Mucosa of rectum (tissue), 2 donors: ENCODE results near the gene NECAB2.

Experiments used
- H3K27ac ChIP-seq, 2 donors: one replicate each; pipeline ENCODE4 v1.7.0; 2013; ENCODE audit warnings: inconsistent platforms in 2 of 2, low read depth in 2 of 2, low read length in 2 of 2
- H3K27me3 ChIP-seq, 2 donors: one replicate each; pipeline ENCODE4 v1.7.0; 2013; ENCODE audit warnings: low read length in 2 of 2; ENCODE audit not compliant: control insufficient read depth in 2 of 2, insufficient read depth in 2 of 2
- H3K36me3 ChIP-seq, 2 donors: one replicate each; pipeline ENCODE4 v1.7.0; 2013; ENCODE audit warnings: low read length in 2 of 2; ENCODE audit not compliant: control insufficient read depth in 2 of 2, insufficient read depth in 2 of 2
- H3K4me1 ChIP-seq, 2 donors: one replicate each; pipeline ENCODE4 v1.7.0; 2013; ENCODE audit warnings: low read length in 2 of 2, mild to moderate bottlenecking in 1 of 2; ENCODE audit not compliant: control insufficient read depth in 2 of 2, insufficient read depth in 2 of 2
- H3K4me3 ChIP-seq, 2 donors: one replicate each; pipeline ENCODE4 v1.7.0; 2013; ENCODE audit warnings: low read length in 2 of 2
- H3K9ac ChIP-seq, 2 donors: one replicate each; pipeline ENCODE4 v1.7.0; 2013; ENCODE audit warnings: low read length in 2 of 2, low read depth in 1 of 2, mild to moderate bottlenecking in 1 of 2
- H3K9me3 ChIP-seq, 2 donors: one replicate each; pipeline ENCODE4 v1.7.0; 2013; ENCODE audit warnings: low read length in 2 of 2; ENCODE audit not compliant: control insufficient read depth in 2 of 2
- donor health status: healthy.
- donor health status: Normal muscosa, but diverticular disease.

NECAB2 gene

DNA sequence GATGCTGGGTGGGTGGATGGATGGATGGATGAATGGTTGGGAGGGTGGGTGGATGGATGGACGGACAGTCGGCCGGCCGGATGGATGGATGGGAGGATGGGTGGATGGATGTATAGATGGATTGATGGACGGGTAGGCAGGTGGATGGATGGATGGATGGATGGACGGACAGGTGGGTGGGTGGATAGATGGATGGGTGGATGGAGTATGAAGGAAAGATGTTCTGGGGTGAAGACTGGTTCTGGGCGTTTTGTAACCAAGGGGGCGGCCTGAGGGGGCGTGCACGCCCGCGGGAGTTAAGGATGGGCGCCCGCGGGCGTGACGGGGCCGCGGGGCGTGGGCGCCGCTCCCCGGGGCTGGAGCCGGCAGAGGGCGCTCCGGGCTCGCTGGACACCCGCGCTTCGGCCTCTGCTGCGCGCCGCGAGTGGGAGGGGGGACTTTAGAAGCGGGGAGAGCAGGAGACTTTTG, at the start of gene NECAB2:
TSS of gene NECAB2 (plus strand) at position 407 of the 468 bp plus-strand sequence. CDS start 405 bp downstream, outside the sequence.
- H3K4me3 ChIP-seq: no peak within 1 kb of the TSS
- peaks cover 0 to 3% of the 10 kb centered on the region in 2 donors for H3K36me3 ChIP-seq
- H3K4me1 ChIP-seq: no peaks in the 10 kb centered on the region
- no peak within 1 kb of the TSS for H3K27ac ChIP-seq
- H3K27me3 ChIP-seq: no peaks in the 10 kb centered on the region
- no peak within 1 kb of the TSS for H3K9ac ChIP-seq
- no peaks in the 10 kb centered on the region for H3K9me3 ChIP-seq

DNA sequence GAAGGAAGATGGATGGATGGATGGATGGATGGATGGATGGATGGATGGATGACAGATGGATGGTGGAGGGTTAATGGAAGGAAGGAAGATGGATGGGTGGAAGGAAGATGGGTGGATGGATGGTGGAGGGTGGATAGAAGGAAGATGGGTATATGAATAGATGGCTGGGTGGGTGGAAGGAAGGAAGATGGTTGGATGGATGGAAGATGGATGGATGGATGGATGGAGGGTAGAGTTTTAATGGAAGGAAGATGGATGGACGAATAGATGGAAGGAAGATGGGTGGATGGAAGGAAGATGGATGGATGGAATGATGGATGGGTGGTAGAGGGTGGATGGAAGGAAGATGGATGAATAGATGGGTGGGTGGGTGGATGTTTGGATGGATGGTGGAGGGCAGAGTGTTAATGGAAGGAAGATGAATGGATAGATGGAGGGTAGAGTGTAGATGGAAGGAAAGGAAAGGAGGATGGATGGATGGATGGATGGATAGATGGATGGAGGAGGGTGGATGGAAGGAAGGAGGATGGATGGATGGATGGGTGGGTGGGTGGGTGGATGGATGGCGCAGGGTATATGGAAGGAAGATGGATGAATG, 47.1 kb upstream of the NECAB2 start:
- H3K27ac ChIP-seq: no peak overlapping the region
- H3K36me3 ChIP-seq: peaks cover 39 to 43% of the 10 kb centered on the region in 2 donors
- H3K9me3 ChIP-seq: no peaks in the 10 kb centered on the region
- H3K4me3 ChIP-seq: no peak overlapping the region
- H3K9ac ChIP-seq: no peak overlapping the region
- H3K4me1 ChIP-seq: no peaks in the 10 kb centered on the region
- no peaks in the 10 kb centered on the region for H3K27me3 ChIP-seq

DNA sequence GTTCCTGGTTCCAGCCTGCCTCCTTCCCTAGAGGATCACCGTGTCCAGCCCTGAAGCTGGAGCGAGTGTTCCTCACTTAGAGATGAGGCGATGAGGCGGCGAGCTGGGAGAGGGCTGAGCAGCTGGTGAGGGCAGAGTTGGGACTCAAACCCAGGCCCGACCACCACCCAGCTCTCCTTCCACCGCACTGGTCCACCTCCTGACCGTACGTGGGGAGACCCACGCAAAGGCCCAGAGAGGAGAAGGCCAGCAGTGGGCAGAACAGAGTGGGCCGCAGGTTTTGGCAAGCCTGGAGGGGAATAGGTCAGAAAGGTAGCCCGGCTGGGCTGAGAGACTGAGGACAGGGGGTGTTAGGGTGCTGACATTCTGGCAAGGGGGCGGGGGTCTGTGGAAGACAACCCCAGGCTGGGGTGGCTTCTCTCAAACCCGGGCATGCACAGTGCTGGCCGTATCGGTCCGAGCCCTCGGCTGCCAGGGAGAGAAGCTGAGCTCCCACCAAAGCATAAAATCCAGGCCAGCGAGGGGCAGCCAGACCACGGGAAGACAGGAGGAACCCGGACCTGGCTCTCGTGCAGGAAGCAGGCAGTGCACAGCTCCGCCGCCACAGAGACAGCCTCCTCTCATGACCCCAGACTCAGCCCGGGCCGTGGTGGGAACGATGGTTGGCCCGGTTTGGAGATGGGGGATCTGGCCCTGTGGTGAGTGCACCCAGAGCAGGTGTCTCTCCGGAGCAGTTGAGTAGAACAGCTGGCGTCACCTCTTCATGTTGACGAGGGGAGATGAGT, 44.3 kb upstream of the NECAB2 start:
- Histone ChIP-seq H3K36me3 (peaks cover 17 to 22% of the 10 kb centered on the region in 2 donors), H3K9ac (no peak overlapping the region), H3K27ac (no peak overlapping the region), H3K27me3 (no peaks in the 10 kb centered on the region), H3K4me1 (no peaks in the 10 kb centered on the region), H3K9me3 (no peaks in the 10 kb centered on the region), H3K4me3 (no peak overlapping the region)

DNA sequence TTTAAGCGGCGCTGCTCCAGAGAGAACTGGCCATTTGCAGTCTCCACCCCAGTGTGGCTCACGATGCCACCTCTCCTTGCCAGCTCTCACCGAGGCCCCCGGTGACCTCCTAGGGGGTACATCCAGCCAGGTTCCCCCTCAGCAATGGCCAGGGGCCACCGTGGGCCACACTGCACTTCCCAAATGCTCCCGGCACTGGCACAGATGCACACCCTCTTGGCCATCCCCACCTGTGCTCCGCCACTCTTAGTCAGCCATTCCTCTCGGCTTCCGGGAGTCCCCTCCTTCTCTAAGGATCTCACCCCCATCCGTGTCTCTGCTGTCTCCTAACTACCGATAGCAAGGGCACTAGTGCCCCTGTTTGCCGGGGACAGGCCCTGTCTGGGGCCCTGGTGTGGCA, 43.4 kb upstream of the NECAB2 start:
- H3K36me3 ChIP-seq: peaks cover 8 to 12% of the 10 kb centered on the region in 2 donors
- no peak overlapping the region for H3K27ac ChIP-seq
- H3K4me3 ChIP-seq: no peak overlapping the region
- no peak overlapping the region for H3K9ac ChIP-seq
- H3K9me3 ChIP-seq: no peaks in the 10 kb centered on the region
- no peaks in the 10 kb centered on the region for H3K4me1 ChIP-seq
- no peaks in the 10 kb centered on the region for H3K27me3 ChIP-seq

DNA sequence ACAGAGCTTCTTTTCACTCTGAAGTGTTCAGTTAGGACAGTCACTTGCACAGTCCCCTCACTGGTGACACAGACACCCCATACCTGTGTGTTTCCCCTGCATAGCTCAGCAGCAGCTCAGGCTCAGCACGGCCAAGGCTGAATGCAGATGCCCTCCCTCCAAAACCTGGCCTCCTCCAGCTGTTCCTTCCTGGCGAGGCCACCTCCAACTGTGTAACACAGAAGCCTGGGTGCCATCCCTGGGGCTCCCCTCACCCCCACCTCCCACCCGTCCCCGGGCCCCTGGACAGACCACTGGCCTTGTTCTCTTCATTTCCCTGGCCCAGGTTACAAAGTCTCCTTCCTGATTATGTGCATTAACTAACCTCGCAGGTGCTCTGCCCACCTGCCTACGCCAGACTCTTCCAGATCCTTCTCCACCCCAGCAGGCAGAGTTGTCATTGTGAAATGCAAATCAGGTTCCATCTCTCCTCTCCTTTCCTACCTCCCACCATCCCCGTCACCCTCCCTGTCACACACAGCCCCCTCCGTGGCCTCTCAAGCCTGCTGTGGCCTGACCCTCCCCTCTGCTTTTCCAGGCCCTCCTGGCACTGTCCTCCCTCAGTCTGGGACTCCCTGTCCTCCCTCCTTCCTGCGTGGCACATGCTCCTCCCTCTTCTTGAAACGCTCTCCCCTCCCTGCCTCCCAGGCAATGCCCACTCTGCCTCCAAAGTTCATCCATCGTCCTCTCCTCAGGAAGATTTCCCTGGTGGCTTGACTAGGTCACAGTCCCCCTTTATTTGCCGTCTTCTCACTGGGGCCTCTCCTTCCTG, 42.7 kb upstream of the NECAB2 start:
- Histone ChIP-seq H3K36me3 (peaks cover 2 to 6% of the 10 kb centered on the region in 2 donors), H3K4me3 (no peak overlapping the region), H3K27me3 (no peaks in the 10 kb centered on the region), H3K4me1 (no peaks in the 10 kb centered on the region), H3K9me3 (no peaks in the 10 kb centered on the region), H3K27ac (no peak overlapping the region), H3K9ac (no peak overlapping the region)

DNA sequence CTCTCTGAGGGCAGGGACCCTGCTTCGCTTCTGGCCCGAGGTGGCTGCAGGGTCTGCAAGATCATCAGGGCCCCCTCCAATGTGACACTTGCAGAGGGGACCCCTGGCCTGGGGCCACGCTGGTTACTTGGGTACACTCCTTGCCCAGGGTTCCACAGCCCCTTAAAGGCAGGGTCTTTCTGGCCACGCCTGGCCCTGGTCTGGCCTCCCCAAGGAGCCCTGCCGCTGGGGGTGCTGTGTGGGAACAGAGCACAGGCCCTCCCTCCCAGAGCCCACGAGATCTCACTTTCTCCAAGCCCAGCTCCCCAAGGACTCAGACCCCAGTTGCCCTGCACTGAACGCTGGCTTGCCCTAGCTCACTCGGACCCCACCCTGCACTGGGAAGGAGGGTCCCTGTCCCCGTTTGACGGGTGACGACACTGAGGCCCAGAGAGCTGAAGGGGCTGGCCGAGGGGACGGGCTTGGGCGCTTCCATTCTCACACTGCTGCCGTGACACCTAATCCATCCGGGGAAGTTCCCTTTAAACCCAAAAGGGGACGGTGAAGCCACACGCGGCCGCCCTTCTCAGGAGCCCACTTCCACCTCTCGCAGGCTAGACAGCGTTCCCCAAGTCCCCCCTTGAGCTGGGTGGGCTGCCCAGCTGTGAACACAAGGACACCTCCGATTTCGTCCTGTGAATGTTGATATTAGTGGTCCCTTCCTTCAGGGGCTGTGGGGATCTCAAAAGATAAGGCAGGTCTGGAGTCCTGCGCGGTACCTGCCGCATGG, 41.9 kb upstream of the NECAB2 start:
- H3K36me3 ChIP-seq: peaks cover 0 to 6% of the 10 kb centered on the region in 2 donors
- H3K9me3 ChIP-seq: no peaks in the 10 kb centered on the region
- H3K9ac ChIP-seq: no peak overlapping the region
- no peak overlapping the region for H3K4me3 ChIP-seq
- H3K27ac ChIP-seq: no peak overlapping the region
- no peaks in the 10 kb centered on the region for H3K27me3 ChIP-seq
- H3K4me1 ChIP-seq: no peaks in the 10 kb centered on the region

DNA sequence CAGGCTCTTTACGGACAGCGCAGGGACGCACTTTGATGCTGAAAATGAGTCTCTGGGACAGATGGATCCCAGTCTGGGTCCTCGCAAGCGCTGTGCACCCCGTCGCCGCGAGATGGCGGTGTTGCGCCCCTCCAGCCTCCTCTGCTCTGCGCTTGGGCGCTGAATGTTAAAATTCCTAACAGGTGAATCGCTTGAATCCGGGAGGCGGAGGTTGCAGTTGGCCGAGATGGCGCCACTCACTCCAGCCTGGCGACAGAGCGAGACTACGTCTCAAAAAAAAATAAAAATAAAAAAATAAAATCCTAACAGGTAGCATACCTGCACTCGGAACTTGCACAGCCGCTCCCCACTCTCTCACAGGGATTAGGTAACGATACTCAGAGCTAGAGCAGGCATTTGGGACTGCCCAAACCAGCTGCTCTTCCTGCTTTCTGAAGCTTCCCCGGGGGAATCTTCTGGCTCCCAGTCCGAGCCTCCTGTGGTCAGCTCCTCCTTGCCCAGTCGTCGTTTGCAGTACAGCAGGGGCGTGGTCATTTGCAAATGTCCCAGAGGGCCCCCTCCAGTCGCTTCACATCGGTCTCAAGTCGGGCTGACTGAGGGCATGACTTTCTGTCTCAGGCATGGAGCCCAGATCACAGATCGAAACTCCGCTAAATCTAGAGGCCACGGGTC, 41.2 kb upstream of the NECAB2 start:
- Histone ChIP-seq H3K4me1 (no peaks in the 10 kb centered on the region), H3K9me3 (no peaks in the 10 kb centered on the region), H3K27me3 (no peaks in the 10 kb centered on the region), H3K4me3 (peak overlapping the region; percentile 1 to 66), H3K36me3 (peaks cover 0 to 2% of the 10 kb centered on the region in 2 donors), H3K27ac (peak overlapping the region in 1 of 2 donors; percentile 19), H3K9ac (no peak overlapping the region)

DNA sequence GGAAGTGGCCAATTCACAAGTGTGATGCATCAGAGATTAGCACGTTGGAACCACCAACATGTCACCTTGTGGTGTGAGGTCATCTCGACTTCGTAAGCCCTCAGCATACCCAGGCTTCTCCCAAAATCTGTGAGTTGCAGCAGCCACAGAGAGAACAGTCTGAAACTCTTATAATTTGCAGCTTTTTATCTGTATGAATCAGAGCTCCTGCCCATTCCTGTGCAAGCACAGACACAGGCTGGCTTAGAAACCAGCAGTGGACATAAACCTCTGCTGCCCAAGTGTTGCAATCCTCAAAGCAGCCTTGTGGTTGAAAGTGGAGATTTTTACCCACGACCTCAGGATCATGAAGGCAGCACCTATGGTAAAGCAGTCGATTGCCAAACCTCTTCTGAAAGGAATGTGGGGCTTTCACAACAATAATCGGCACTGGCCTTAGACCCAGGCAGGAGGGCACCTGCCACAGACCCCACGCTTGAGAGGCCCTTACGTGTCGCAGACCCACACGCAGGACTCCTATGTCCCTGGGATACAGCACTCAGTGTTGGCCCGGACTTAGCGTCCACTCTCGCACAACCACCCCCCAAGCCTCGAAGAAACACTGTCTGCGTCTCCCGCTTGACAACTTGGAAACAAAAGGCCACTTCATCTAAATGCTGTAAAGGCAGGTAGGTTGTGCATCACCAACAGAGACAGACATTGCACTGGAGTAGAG, 39.5 kb upstream of the NECAB2 start:
- Histone ChIP-seq H3K9ac (no peak overlapping the region), H3K4me1 (no peaks in the 10 kb centered on the region), H3K36me3 (no peaks in the 10 kb centered on the region), H3K4me3 (no peak overlapping the region), H3K27me3 (no peaks in the 10 kb centered on the region), H3K27ac (no peak overlapping the region), H3K9me3 (no peaks in the 10 kb centered on the region)
